Measurements from ENCODE around the gene SLC16A11.

GRCh38 chr17:7068268-7068667 is 24.4 kb upstream of the SLC16A11 start:
- TF ChIP-seq CTCF (conservative IDR thresholded peaks at IDR 0.05) (no peak), EZH2 (IDR thresholded peaks at IDR 0.05; ENCODE audit: low read depth) (no peak)

All from PC-9 (cell line).